Measurements from ENCODE around the gene DHX35. TPM values are rescaled to one million over a fixed set of nuclear protein-coding genes. Genes with fewer than 3 reads are reported as not detected.

DHX35 gene
- total and polyA plus RNA-seq, 2 experiments from 2014 or later, result 8.3 to 25.9 TPM

- no peak for TF ChIP-seq ZNF331 (CRISPR knock-in tag; IDR thresholded peaks at IDR 0.05; ENCODE audit: low read depth)
- no peak for TF ChIP-seq ZNF462 (CRISPR knock-in tag; IDR thresholded peaks at IDR 0.05)
- no peak for TF ChIP-seq EZH2 (IDR thresholded peaks at IDR 0.05; ENCODE audit: low read depth, unreplicated experiment)
- no peak for TF ChIP-seq ETS1 (IDR thresholded peaks at IDR 0.05)
Measured at GRCh38 chr20:39019805-39020325, 57.7 kb downstream of the DHX35 start (continued).

GRCh38 chr20:39021748-39022147 is 59.6 kb downstream of the DHX35 start:
- Histone ChIP-seq H3K27me3 (ENCODE audit: insufficient read depth) (no peaks in the 10 kb centered on the region), H3K36me3 (ENCODE audit: insufficient read depth) (peaks cover 39% of the 10 kb centered on the region), H3K27ac (ENCODE audit: low read depth) (no peak overlapping the region), H2AFZ (no peak overlapping the region), H3K4me1 (ENCODE audit: insufficient read depth) (no peaks in the 10 kb centered on the region), H3K9me2 (ENCODE audit: insufficient read depth) (no peaks in the 10 kb centered on the region), H3K79me2 (replicated peaks; ENCODE audit: insufficient read depth) (no peaks in the 10 kb centered on the region), H3K4me2 (no peak overlapping the region), H3K4me3 (no peak overlapping the region), H4K20me1 (replicated peaks; ENCODE audit: insufficient read depth) (peaks cover 5% of the 10 kb centered on the region; the same call in 1 of the 2 replicates), H3F3A (replicated peaks; ENCODE audit: low read depth) (no peaks in the 10 kb centered on the region)
- no peak for TF ChIP-seq STAT1 (IDR thresholded peaks at IDR 0.05; ENCODE audit: unreplicated experiment)
- TF ChIP-seq JUNB (IDR thresholded peaks at IDR 0.05; ENCODE audit: unreplicated experiment), result no peak
- no peak for TF ChIP-seq ETS1 (IDR thresholded peaks at IDR 0.05)
- Mint-ChIP-seq H3K36me3 (ENCODE audit: low read depth) (peaks cover 57% of the 10 kb centered on the region), H3K27me3 (ENCODE audit: insufficient read depth, low read depth, poor library complexity) (peaks cover 2% of the 10 kb centered on the region), H3K4me3 (no peak overlapping the region), H3K9me3 (no peaks in the 10 kb centered on the region), H3K4me1 (peaks cover 2% of the 10 kb centered on the region; the same call in 1 of the 3 replicates), H3K27ac (no peak overlapping the region)
- ATAC-seq (no peak), DNase-seq (ENCODE audit: low spot score) (no peak)
